Cardiac fibroblast (primary cell): Measurements from ENCODE around the gene SGMS2.

Experiments
- DNase-seq, 2 donors: peaks; one replicate each; pipeline versions ENCODE4 v3.0.0 to v3.0.0-alpha.2; 2010; ENCODE audit warnings: low read depth in 2 of 2
- H3K4me3 ChIP-seq, 2 donors: replicated peaks in 1 of 2; 1 replicate in 1 of 2; 2 replicates in 1 of 2; pipeline ENCODE4 v1.5.1; 2011; ENCODE audit warnings: low read depth in 2 of 2, low read length in 2 of 2, mild to moderate bottlenecking in 2 of 2, moderate library complexity in 1 of 2
- TF ChIP-seq, protein P1 (sequence below): IDR thresholded peaks from one replicate; pipeline ENCODE4 v1.5.1; 2011; ENCODE audit warnings: low read depth, mild to moderate bottlenecking, low read length, inconsistent platforms

SGMS2 gene

DNA sequence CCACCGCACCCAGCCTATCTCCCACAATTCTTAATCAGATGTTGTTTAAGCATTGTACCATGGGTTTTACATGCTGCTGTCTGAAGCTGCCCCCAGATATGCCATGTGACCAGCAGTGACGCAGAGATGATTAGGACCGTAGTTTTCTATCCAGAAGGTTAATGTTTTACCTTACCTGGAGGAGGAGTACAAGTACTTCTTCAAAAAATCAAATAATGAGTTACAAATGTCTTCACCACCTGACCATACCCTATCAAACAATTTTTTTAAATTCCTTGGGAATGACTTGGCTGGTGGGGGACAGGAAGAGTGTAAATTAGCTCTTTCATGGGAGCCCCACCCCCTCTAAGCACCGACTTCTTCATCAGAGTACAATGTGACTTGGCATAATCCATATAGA is 16.2 kb upstream of the SGMS2 start:
- TF ChIP-seq, protein P1, sequence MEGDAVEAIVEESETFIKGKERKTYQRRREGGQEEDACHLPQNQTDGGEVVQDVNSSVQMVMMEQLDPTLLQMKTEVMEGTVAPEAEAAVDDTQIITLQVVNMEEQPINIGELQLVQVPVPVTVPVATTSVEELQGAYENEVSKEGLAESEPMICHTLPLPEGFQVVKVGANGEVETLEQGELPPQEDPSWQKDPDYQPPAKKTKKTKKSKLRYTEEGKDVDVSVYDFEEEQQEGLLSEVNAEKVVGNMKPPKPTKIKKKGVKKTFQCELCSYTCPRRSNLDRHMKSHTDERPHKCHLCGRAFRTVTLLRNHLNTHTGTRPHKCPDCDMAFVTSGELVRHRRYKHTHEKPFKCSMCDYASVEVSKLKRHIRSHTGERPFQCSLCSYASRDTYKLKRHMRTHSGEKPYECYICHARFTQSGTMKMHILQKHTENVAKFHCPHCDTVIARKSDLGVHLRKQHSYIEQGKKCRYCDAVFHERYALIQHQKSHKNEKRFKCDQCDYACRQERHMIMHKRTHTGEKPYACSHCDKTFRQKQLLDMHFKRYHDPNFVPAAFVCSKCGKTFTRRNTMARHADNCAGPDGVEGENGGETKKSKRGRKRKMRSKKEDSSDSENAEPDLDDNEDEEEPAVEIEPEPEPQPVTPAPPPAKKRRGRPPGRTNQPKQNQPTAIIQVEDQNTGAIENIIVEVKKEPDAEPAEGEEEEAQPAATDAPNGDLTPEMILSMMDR: no peak
- H3K4me3 ChIP-seq: no peak overlapping the region
- DNase-seq: no peak

DNA sequence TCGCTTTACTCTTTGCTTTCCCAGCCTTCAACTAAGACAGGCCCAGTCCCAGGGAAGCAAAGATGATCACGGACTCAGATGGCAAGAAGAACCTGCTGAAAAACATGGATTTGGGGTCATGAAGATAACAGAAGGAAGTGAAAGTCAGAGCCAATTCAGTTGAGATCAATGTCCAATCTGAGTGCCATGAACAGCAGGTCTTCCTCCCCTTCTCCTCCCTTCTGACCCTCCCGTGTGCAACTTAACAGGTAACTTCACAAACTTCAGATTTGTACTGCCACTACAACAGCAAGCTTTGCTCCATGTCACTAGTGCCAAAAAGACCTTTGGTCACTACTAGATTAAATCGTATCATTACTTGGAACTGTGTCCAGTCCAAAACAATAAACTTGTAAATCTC is 15.5 kb upstream of the SGMS2 start:
- TF ChIP-seq, protein P1: no peak
- no peak overlapping the region for H3K4me3 ChIP-seq
- DNase-seq: no peak

DNA sequence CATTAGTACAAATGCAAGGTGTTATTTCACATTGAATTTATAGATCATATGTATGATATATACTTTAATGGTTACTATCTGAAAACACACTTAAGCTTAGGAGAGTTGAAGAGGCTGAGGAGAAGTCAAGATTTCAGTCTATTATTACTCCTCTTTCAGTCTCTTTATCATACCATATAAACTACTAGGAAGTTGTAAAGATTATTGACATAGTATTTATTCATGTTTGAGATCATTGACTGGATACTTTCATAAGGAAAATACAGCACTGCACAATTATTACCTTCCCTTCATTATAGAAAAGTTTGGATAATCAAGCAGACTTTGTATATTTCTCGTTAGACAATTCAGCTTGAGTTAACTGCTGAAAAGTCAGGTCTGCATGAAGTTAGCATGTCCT is 10.0 kb upstream of the SGMS2 start:
- TF ChIP-seq, protein P1: no peak
- DNase-seq: no peak
- H3K4me3 ChIP-seq: no peak overlapping the region

DNA sequence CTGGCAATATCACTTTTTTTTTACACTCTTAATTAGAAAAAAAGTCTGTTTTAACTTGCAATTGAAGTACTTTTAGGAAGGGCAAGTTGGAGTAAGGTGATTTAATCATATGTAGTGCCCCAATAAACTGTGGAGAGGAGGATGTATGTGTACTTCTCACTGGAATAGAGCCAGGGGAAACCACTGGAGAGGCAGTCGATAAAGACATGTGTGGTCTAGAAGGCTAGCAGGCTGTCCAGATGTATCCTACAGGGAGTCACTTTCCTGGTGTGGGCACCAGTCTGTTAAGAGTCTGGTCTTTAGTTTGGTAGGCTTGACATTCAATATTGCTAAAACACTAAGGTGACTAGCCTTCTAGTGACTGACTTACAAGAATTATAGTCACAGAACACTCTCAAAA is 9.6 kb upstream of the SGMS2 start:
- H3K4me3 ChIP-seq: no peak overlapping the region
- TF ChIP-seq, protein P1: no peak
- no peak for DNase-seq

DNA sequence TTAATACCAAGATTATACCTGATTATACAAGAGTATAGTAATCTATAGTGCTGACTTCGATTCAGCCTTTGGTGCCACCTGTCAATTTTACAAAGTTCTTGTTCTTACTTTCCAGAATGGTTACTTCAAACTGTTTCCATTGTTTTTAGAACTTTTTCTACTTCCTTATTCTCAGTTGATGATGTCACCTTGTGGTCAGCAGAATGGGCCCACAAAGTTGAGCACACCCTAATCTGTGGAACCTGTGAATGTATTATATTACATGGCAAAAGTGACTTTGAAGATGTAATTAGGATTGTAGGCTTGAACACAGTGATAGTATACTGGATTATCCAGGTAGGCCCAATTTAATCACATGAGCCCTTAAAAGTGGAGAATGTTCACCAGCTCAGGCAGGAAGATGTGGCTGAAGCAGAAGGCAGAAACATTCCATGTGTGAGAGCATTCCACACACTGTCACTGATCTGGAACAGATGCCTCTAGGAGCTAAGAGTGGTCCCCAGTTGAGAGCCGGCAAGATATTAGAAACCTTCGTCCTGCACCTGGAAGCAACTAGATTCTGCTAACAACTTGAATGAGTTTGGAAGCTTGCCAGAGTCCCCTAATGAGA is 6.3 kb upstream of the SGMS2 start:
- peak in 1 of 2 donors; percentile 25 for DNase-seq
- TF ChIP-seq, protein P1: no peak
- H3K4me3 ChIP-seq: no peak overlapping the region

DNA sequence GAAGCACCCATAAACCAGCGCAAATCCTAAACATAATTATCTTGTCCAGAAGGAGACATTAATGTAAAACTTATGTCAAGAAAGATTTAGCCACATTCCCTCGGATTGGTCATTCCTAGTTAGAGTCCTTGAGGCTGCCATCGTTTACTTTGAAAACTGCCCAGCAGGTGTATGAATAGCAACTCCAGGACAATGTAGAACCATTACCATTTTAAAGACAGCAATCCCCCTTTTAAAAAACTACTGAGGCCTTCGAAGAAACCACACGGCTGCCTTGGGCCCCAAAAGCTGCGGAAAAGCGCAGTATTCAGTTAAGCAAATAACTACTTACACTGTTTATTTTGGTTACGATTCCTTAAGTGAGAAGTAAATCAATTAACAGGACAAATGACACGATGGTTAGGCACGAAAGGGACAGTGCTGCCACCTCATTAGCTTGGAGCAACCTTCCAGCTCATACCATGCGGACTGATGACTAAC is 822 bp upstream of the SGMS2 start:
- TF ChIP-seq, protein P1: no peak
- peak overlapping the region; percentile 64 to 87 for H3K4me3 ChIP-seq
- DNase-seq: no peak
